ENCODE data around the gene SLAIN2.

DNA sequence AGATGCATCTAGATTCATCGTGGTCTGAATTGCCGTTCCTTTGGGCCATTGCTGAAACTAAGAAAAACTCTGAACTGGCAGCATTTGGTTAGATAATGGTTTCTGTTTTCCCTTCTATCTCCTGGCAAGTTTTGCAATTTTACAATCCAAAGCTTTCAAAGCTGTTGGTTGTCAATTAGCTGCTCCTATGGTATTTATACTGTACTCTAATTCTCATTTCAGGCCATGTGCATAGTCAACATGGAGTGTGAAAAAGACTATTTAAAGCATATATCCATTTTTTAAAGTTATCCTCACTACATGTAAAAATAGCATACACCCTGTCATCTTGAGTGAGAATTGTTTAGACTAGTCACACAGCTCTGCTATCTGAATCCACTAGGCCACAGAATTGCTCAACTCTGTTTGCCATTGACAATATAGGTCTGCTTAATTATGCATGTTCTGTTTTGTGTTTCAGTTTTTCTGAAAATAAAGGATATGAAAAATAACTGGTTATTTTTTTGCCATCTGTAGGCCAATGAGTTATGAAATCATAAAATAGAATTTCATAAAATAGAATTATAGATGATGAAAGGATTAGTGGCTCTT is 44.0 kb upstream of the SLAIN2 start:
- TF ChIP-seq, protein P1, sequence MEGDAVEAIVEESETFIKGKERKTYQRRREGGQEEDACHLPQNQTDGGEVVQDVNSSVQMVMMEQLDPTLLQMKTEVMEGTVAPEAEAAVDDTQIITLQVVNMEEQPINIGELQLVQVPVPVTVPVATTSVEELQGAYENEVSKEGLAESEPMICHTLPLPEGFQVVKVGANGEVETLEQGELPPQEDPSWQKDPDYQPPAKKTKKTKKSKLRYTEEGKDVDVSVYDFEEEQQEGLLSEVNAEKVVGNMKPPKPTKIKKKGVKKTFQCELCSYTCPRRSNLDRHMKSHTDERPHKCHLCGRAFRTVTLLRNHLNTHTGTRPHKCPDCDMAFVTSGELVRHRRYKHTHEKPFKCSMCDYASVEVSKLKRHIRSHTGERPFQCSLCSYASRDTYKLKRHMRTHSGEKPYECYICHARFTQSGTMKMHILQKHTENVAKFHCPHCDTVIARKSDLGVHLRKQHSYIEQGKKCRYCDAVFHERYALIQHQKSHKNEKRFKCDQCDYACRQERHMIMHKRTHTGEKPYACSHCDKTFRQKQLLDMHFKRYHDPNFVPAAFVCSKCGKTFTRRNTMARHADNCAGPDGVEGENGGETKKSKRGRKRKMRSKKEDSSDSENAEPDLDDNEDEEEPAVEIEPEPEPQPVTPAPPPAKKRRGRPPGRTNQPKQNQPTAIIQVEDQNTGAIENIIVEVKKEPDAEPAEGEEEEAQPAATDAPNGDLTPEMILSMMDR (IDR thresholded peaks at IDR 0.05): no peak
- TF ChIP-seq, protein P2, sequence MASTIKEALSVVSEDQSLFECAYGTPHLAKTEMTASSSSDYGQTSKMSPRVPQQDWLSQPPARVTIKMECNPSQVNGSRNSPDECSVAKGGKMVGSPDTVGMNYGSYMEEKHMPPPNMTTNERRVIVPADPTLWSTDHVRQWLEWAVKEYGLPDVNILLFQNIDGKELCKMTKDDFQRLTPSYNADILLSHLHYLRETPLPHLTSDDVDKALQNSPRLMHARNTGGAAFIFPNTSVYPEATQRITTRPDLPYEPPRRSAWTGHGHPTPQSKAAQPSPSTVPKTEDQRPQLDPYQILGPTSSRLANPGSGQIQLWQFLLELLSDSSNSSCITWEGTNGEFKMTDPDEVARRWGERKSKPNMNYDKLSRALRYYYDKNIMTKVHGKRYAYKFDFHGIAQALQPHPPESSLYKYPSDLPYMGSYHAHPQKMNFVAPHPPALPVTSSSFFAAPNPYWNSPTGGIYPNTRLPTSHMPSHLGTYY (CRISPR knock-in tag; IDR thresholded peaks at IDR 0.05): no peak
- TF ChIP-seq, protein P3, sequence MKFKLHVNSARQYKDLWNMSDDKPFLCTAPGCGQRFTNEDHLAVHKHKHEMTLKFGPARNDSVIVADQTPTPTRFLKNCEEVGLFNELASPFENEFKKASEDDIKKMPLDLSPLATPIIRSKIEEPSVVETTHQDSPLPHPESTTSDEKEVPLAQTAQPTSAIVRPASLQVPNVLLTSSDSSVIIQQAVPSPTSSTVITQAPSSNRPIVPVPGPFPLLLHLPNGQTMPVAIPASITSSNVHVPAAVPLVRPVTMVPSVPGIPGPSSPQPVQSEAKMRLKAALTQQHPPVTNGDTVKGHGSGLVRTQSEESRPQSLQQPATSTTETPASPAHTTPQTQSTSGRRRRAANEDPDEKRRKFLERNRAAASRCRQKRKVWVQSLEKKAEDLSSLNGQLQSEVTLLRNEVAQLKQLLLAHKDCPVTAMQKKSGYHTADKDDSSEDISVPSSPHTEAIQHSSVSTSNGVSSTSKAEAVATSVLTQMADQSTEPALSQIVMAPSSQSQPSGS (CRISPR knock-in tag; IDR thresholded peaks at IDR 0.05; ENCODE audit: borderline replicate concordance, low read depth): no peak
- no peak for TF ChIP-seq JUN (CRISPR knock-in tag; IDR thresholded peaks at IDR 0.05)
- no peak for TF ChIP-seq ZNF317 (CRISPR knock-in tag; IDR thresholded peaks at IDR 0.05; ENCODE audit: borderline replicate concordance, low read depth)
- TF ChIP-seq, protein P4, sequence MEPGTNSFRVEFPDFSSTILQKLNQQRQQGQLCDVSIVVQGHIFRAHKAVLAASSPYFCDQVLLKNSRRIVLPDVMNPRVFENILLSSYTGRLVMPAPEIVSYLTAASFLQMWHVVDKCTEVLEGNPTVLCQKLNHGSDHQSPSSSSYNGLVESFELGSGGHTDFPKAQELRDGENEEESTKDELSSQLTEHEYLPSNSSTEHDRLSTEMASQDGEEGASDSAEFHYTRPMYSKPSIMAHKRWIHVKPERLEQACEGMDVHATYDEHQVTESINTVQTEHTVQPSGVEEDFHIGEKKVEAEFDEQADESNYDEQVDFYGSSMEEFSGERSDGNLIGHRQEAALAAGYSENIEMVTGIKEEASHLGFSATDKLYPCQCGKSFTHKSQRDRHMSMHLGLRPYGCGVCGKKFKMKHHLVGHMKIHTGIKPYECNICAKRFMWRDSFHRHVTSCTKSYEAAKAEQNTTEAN (CRISPR knock-in tag; IDR thresholded peaks at IDR 0.05): no peak
- no peak for TF ChIP-seq CREB1 (CRISPR knock-in tag; IDR thresholded peaks at IDR 0.05)
- TF ChIP-seq, protein P5, sequence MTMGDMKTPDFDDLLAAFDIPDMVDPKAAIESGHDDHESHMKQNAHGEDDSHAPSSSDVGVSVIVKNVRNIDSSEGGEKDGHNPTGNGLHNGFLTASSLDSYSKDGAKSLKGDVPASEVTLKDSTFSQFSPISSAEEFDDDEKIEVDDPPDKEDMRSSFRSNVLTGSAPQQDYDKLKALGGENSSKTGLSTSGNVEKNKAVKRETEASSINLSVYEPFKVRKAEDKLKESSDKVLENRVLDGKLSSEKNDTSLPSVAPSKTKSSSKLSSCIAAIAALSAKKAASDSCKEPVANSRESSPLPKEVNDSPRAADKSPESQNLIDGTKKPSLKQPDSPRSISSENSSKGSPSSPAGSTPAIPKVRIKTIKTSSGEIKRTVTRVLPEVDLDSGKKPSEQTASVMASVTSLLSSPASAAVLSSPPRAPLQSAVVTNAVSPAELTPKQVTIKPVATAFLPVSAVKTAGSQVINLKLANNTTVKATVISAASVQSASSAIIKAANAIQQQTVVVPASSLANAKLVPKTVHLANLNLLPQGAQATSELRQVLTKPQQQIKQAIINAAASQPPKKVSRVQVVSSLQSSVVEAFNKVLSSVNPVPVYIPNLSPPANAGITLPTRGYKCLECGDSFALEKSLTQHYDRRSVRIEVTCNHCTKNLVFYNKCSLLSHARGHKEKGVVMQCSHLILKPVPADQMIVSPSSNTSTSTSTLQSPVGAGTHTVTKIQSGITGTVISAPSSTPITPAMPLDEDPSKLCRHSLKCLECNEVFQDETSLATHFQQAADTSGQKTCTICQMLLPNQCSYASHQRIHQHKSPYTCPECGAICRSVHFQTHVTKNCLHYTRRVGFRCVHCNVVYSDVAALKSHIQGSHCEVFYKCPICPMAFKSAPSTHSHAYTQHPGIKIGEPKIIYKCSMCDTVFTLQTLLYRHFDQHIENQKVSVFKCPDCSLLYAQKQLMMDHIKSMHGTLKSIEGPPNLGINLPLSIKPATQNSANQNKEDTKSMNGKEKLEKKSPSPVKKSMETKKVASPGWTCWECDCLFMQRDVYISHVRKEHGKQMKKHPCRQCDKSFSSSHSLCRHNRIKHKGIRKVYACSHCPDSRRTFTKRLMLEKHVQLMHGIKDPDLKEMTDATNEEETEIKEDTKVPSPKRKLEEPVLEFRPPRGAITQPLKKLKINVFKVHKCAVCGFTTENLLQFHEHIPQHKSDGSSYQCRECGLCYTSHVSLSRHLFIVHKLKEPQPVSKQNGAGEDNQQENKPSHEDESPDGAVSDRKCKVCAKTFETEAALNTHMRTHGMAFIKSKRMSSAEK (CRISPR knock-in tag; IDR thresholded peaks at IDR 0.05; ENCODE audit: borderline replicate concordance): no peak
- no peak for TF ChIP-seq CREM (CRISPR knock-in tag; IDR thresholded peaks at IDR 0.05)
- TF ChIP-seq, protein P6, sequence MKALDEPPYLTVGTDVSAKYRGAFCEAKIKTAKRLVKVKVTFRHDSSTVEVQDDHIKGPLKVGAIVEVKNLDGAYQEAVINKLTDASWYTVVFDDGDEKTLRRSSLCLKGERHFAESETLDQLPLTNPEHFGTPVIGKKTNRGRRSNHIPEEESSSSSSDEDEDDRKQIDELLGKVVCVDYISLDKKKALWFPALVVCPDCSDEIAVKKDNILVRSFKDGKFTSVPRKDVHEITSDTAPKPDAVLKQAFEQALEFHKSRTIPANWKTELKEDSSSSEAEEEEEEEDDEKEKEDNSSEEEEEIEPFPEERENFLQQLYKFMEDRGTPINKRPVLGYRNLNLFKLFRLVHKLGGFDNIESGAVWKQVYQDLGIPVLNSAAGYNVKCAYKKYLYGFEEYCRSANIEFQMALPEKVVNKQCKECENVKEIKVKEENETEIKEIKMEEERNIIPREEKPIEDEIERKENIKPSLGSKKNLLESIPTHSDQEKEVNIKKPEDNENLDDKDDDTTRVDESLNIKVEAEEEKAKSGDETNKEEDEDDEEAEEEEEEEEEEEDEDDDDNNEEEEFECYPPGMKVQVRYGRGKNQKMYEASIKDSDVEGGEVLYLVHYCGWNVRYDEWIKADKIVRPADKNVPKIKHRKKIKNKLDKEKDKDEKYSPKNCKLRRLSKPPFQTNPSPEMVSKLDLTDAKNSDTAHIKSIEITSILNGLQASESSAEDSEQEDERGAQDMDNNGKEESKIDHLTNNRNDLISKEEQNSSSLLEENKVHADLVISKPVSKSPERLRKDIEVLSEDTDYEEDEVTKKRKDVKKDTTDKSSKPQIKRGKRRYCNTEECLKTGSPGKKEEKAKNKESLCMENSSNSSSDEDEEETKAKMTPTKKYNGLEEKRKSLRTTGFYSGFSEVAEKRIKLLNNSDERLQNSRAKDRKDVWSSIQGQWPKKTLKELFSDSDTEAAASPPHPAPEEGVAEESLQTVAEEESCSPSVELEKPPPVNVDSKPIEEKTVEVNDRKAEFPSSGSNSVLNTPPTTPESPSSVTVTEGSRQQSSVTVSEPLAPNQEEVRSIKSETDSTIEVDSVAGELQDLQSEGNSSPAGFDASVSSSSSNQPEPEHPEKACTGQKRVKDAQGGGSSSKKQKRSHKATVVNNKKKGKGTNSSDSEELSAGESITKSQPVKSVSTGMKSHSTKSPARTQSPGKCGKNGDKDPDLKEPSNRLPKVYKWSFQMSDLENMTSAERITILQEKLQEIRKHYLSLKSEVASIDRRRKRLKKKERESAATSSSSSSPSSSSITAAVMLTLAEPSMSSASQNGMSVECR (CRISPR knock-in tag; IDR thresholded peaks at IDR 0.05; ENCODE audit: borderline replicate concordance): no peak
- no peak for TF ChIP-seq GRHL2 (CRISPR knock-in tag; IDR thresholded peaks at IDR 0.05; ENCODE audit: insufficient replicate concordance, severe bottlenecking)
- no peak for TF ChIP-seq KAT7 (CRISPR knock-in tag; IDR thresholded peaks at IDR 0.05; ENCODE audit: borderline replicate concordance)
- TF ChIP-seq, protein P7, sequence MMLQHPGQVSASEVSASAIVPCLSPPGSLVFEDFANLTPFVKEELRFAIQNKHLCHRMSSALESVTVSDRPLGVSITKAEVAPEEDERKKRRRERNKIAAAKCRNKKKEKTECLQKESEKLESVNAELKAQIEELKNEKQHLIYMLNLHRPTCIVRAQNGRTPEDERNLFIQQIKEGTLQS (CRISPR knock-in tag; conservative IDR thresholded peaks at IDR 0.05): no peak
